T-cell (primary cell): Measurements from ENCODE around the gene SIRPG. TPM values are rescaled to one million over a fixed set of nuclear protein-coding genes. Genes with fewer than 3 reads are reported as not detected.
"Not testable (repeated sequence)": the region's sequence is repeated elsewhere in the genome, so short reads cannot be mapped to it uniquely, and the experiment has no call there.

ENCODE experiments used
- ATAC-seq, 4 experiments: fragments of 200-7000 bp in 3 of 4; fragments of 150-1000 bp in 1 of 4; cut with Tn5 transposase; replicated peaks in 1 of 4; 1 replicate in 3 of 4; 2 replicates in 1 of 4; pipeline ENCODE4 v1.10.0; 2021; ENCODE audit warnings: moderate library complexity in 3 of 4, mild to moderate bottlenecking in 2 of 4, moderate number of reproducible peaks in 1 of 4
- CTCF ChIA-PET, 2 donors: fragments of 300-600 bp; sonication (Branson Sonifier 250); formaldehyde crosslinking; loops; one replicate each; lab custom pipeline; 2022; ENCODE audit warnings: antibody characterized with exemption in 2 of 2; lab: Charles Lee
- POLR2A ChIA-PET, 2 donors: fragments of 300-600 bp; sonication (Branson Sonifier 250); formaldehyde crosslinking; loops; one replicate each; lab custom pipeline; 2022; ENCODE audit warnings: antibody characterized with exemption in 2 of 2; lab: Charles Lee
- DNase-seq, 35 experiments: peaks; one replicate each; pipeline versions ENCODE4 v3.0.0 to v3.0.0-alpha.2; 2013 to 2023
- H3K27ac ChIP-seq: one replicate; pipeline ENCODE4 v1.5.1; 2013; ENCODE audit warnings: low read length
- H3K27me3 ChIP-seq, 2 experiments: replicated peaks in 1 of 2; 1 replicate in 1 of 2; 2 replicates in 1 of 2; pipeline versions ENCODE4 v1.6.1 to v1.7.0; 2013; ENCODE audit warnings: low read length in 1 of 2, mixed read lengths in 1 of 2; ENCODE audit not compliant: control insufficient read depth in 2 of 2, insufficient read depth in 2 of 2; ENCODE audit errors: extremely low read depth in 1 of 2
- H3K36me3 ChIP-seq, 2 donors: 1 replicate in 1 of 2; 2 replicates in 1 of 2; pipeline versions ENCODE4 v1.6.1 to v1.7.0; 2013; ENCODE audit warnings: low read length in 1 of 2; ENCODE audit not compliant: control insufficient read depth in 2 of 2, insufficient read depth in 1 of 2; ENCODE audit errors: extremely low read depth in 1 of 2
- H3K4me1 ChIP-seq, 2 experiments: 1 replicate in 1 of 2; 2 replicates in 1 of 2; pipeline versions ENCODE4 v1.6.1 to v1.7.0; 2013; ENCODE audit warnings: low read length in 2 of 2, mixed read lengths in 1 of 2; ENCODE audit not compliant: insufficient read depth in 2 of 2, control insufficient read depth in 1 of 2; ENCODE audit errors: extremely low read depth in 1 of 2
- H3K4me3 ChIP-seq, 2 donors: 1 replicate in 1 of 2; 2 replicates in 1 of 2; pipeline versions ENCODE4 v1.5.1 to v1.7.0; 2013; ENCODE audit warnings: mild to moderate bottlenecking in 2 of 2, low read length in 1 of 2, moderate library complexity in 1 of 2; ENCODE audit not compliant: control insufficient read depth in 1 of 2; ENCODE audit errors: extremely low read depth in 1 of 2
- H3K9me3 ChIP-seq: 2 replicates; pipeline ENCODE4 v1.7.0; 2013
- H3K27ac Mint-ChIP-seq, 2 donors: one replicate each; pipeline ENCODE4 v1.8.0; 2020 to 2021; ENCODE audit warnings: mild to moderate bottlenecking in 2 of 2, mixed read lengths in 2 of 2
- H3K27me3 Mint-ChIP-seq, 2 donors: one replicate each; pipeline ENCODE4 v1.8.0; 2021 to 2022; ENCODE audit warnings: mixed read lengths in 2 of 2
- H3K36me3 Mint-ChIP-seq: one replicate; pipeline ENCODE4 v1.8.0; 2021; ENCODE audit warnings: mixed read lengths
- H3K4me1 Mint-ChIP-seq, 3 donors: one replicate each; pipeline ENCODE4 v1.8.0; 2020 to 2022; ENCODE audit warnings: mixed read lengths in 3 of 3, mild to moderate bottlenecking in 1 of 3
- H3K4me3 Mint-ChIP-seq, 3 donors: one replicate each; pipeline ENCODE4 v1.8.0; 2020 to 2022; ENCODE audit warnings: mild to moderate bottlenecking in 3 of 3, mixed read lengths in 3 of 3, moderate library complexity in 3 of 3
- H3K9me3 Mint-ChIP-seq, 3 donors: one replicate each; pipeline ENCODE4 v1.8.0; 2020 to 2022; ENCODE audit warnings: mixed read lengths in 3 of 3
- WGBS: methylation state at CpG from one replicate; pipeline ENCODE4 v1.1.5; 2013; ENCODE audit warnings: missing lambda C conversion rate; ENCODE audit not compliant: insufficient coverage; 5-methylcytosine and 5-hydroxymethylcytosine counted together
- total RNA-seq, 35 experiments: library from RNA in 6 of 35; stranded (reverse) in 6 of 35; fragments of 120-200 nt in 1 of 35; gene quantifications; one replicate each; pipeline versions ENCODE4 v1.2.1 to v1.2.4 and lab custom pipeline; 2013 to 2026

SIRPG gene
- total RNA-seq, 5 donors from 2014 or later (not counting 1 experiment from before 2014, with no cell fraction given): 25.4 to 59.5 (median 28.6) TPM

GRCh38 chr20:1610404-1610803 is 47.2 kb downstream of the SIRPG start:
- no CpG with 5 or more reads among the region's 5 CpGs for WGBS
- H3K27ac ChIP-seq, H3K36me3 ChIP-seq, POLR2A ChIA-PET, H3K27me3 ChIP-seq, ATAC-seq, H3K4me3 ChIP-seq, CTCF ChIA-PET, H3K36me3 Mint-ChIP-seq, H3K9me3 ChIP-seq, H3K27me3 Mint-ChIP-seq, H3K27ac Mint-ChIP-seq, DNase-seq, H3K9me3 Mint-ChIP-seq, H3K4me1 ChIP-seq, H3K4me1 Mint-ChIP-seq, H3K4me3 Mint-ChIP-seq: not testable (repeated sequence)

DNA sequence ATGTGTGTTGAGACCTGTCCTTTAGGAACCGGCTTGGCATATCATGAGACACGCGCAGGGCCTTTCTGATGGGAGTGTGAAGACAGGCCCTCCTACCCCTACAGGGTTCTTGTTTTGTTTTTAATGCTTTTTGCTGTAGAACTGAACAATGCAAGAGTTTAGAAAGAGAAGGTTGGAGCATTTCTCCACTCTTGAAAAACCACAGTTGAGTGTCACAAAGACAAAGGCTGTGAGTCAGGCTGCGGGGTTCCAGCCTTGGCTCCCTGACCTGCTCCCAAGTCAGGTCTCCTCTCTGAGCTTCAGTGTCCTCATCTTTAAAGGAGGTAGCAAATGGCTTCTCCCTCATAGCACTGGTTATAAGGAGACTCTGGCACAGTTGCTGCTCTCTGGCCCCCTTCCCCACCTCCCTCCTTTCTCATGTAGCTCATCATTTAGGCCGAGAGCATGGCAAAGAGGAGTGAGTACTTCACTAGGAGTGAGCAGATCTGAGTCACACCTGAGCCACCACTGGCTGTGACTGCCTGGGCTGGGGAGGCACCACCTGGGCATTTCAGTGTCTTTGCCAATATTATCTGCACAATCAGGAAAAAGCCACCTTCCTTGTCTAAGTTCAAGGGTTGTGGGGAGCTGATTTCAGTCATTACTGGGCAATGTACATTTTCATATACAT is 48.8 kb downstream of the SIRPG start:
- H3K27ac ChIP-seq, H3K4me3 Mint-ChIP-seq, CTCF ChIA-PET, H3K9me3 ChIP-seq, H3K27ac Mint-ChIP-seq, POLR2A ChIA-PET, H3K27me3 Mint-ChIP-seq, H3K4me3 ChIP-seq, H3K4me1 ChIP-seq, H3K36me3 ChIP-seq, ATAC-seq, H3K9me3 Mint-ChIP-seq, H3K4me1 Mint-ChIP-seq, H3K27me3 ChIP-seq, DNase-seq, H3K36me3 Mint-ChIP-seq: not testable (repeated sequence)
- no CpG with 5 or more reads among the region's 5 CpGs for WGBS

- Mint-ChIP-seq H3K4me1 (no peaks in the 10 kb centered on the region), H3K9me3 (no peaks in the 10 kb centered on the region), H3K4me3 (no peak overlapping the region), H3K27ac (no peak overlapping the region), H3K27me3 (no peaks in the 10 kb centered on the region), H3K36me3 (no peaks in the 10 kb centered on the region)
- no peak for ATAC-seq
- Histone ChIP-seq H3K4me1 (no peaks in the 10 kb centered on the region), H3K27ac (no peak overlapping the region), H3K4me3 (no peak overlapping the region), H3K27me3 (no peaks in the 10 kb centered on the region), H3K36me3 (peaks cover 0 to 2% of the 10 kb centered on the region in 2 donors), H3K9me3 (no peaks in the 10 kb centered on the region)
- 92% methylated on average over 2 of the region's 5 CpGs for WGBS
- CTCF ChIA-PET: no interaction called here
- no peak for DNase-seq
- POLR2A ChIA-PET: no interaction called here
Observed at GRCh38 chr20:1600736-1601135, 56.8 kb downstream of the SIRPG start.

DNA sequence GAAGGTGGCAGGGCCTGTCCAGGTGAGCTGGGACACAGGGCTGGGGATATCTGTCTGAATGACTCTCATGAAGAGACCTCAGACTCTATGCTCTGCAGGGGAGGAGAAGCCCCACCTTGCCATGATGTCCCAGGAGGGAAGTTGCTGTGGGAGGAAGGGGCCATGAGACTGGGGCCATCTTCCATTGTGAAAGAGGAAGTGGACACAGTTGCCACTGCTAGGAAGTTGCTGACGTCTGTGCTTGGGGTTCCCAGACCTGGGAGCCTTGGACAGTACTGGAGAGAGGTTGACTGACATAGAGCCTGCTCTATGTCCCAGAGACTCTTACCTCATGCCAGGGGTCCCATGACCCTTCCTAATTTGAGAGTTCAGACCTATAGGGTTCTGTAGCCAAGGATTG is 62.2 kb downstream of the SIRPG start:
- H3K27me3 ChIP-seq: no peaks in the 10 kb centered on the region
- H3K27ac ChIP-seq: no peak overlapping the region
- ChIA-PET CTCF (no interaction called here), POLR2A (no interaction called here)
- no peaks in the 10 kb centered on the region for H3K9me3 ChIP-seq
- no peaks in the 10 kb centered on the region for H3K36me3 ChIP-seq
- DNase-seq (no peak), ATAC-seq (no peak)
- Mint-ChIP-seq H3K27me3 (no peaks in the 10 kb centered on the region), H3K9me3 (no peaks in the 10 kb centered on the region), H3K27ac (no peak overlapping the region), H3K4me1 (no peaks in the 10 kb centered on the region), H3K4me3 (no peak overlapping the region), H3K36me3 (no peaks in the 10 kb centered on the region)
- no peak overlapping the region for H3K4me3 ChIP-seq
- no CpG with 5 or more reads among the region's 1 CpG for WGBS
- H3K4me1 ChIP-seq: no peaks in the 10 kb centered on the region

- no peaks in the 10 kb centered on the region for H3K27me3 Mint-ChIP-seq
- ChIA-PET POLR2A (no interaction called here), CTCF (no interaction called here)
- no peaks in the 10 kb centered on the region for H3K36me3 Mint-ChIP-seq
- no peaks in the 10 kb centered on the region for H3K9me3 Mint-ChIP-seq
- H3K4me3 Mint-ChIP-seq: no peak overlapping the region
- Histone ChIP-seq H3K27ac (peak overlapping the region; percentile 68), H3K4me3 (peak overlapping the region in 1 of 2 donors; percentile 11), H3K4me1 (peaks cover 8 to 21% of the 10 kb centered on the region in 2 experiments), H3K36me3 (no peaks in the 10 kb centered on the region), H3K27me3 (no peaks in the 10 kb centered on the region), H3K9me3 (no peaks in the 10 kb centered on the region)
- ATAC-seq: no peak
- no peak overlapping the region for H3K27ac Mint-ChIP-seq
- DNase-seq: peak in 8 of 35 experiments; percentile 9 to 49 (median 41)
- H3K4me1 Mint-ChIP-seq: no peaks in the 10 kb centered on the region
- WGBS: no CpG with 5 or more reads among the region's 9 CpGs
Observed at GRCh38 chr20:1588533-1589460, 68.8 kb downstream of the SIRPG start.

GRCh38 chr20:1587781-1588532 is 69.6 kb downstream of the SIRPG start:
- H3K4me1 ChIP-seq: peaks cover 8 to 21% of the 10 kb centered on the region in 2 experiments
- Mint-ChIP-seq H3K4me1 (no peaks in the 10 kb centered on the region), H3K27ac (no peak overlapping the region), H3K36me3 (no peaks in the 10 kb centered on the region), H3K9me3 (no peaks in the 10 kb centered on the region), H3K27me3 (no peaks in the 10 kb centered on the region), H3K4me3 (no peak overlapping the region)
- ChIA-PET POLR2A (no interaction called here), CTCF (no interaction called here)
- H3K4me3 ChIP-seq: peak overlapping the region in 1 of 2 donors; percentile 11
- WGBS: 17% methylated on average over 1 of the region's 3 CpGs
- no peaks in the 10 kb centered on the region for H3K27me3 ChIP-seq
- H3K27ac ChIP-seq: peak overlapping the region; percentile 68
- DNase-seq (no peak), ATAC-seq (no peak)
- H3K36me3 ChIP-seq: no peaks in the 10 kb centered on the region
- H3K9me3 ChIP-seq: no peaks in the 10 kb centered on the region
